Measurements from ENCODE around the gene USP35. TPM values are rescaled to one million over a fixed set of nuclear protein-coding genes. Genes with fewer than 3 reads are reported as not detected.

The USP35 gene
- 8.2 and 11.6 TPM in 2 replicates for total RNA-seq

GRCh38 chr11:78188286-78189173 is at the start of gene USP35, which contains the start of gene KCTD21:
Gene USP35 (plus strand): TSS chr11:78188919. CDS start chr11:78196246, 7,327 bp downstream.
Gene KCTD21 (minus strand): TSS chr11:78188626. CDS start chr11:78174554, 14,072 bp downstream.

GRCh38 chr11:78139422-78140391 is 49.0 kb upstream of the USP35 start, which contains the start of gene ALG8:
Gene ALG8 (minus strand): TSS chr11:78139626. CDS start chr11:78139588, 38 bp downstream.

Other genes with a start within 250 kb of the USP35 start
- gene INTS4, start 194.3 kb upstream of the USP35 start, total RNA-seq = 12.4 and 15.6 TPM in 2 replicates
- gene KCTD14, start 165.6 kb upstream of the USP35 start, total RNA-seq = 0.54 and 0.62 TPM in 2 replicates
- 0.78 TPM in 1 of 2 replicates, not detected in the other for gene THRSP, start 125.1 kb upstream of the USP35 start, total RNA-seq
- gene NDUFC2, start 109.1 kb upstream of the USP35 start, total RNA-seq = 67.9 and 87.2 TPM in 2 replicates
- 24.2 and 28.5 TPM in 2 replicates for gene ALG8, start 49.3 kb upstream of the USP35 start, total RNA-seq
- gene KCTD21, start 293 bp upstream of the USP35 start, total RNA-seq = 10.7 and 11.5 TPM in 2 replicates
- gene GAB2, start 228.9 kb downstream of the USP35 start, total RNA-seq = 5.5 and 18.5 TPM in 2 replicates

Data from cardiac ventricle fibroblast (primary cell).